Panc1 (cell line): ENCODE data around the gene ZDHHC7. TPM values are rescaled to one million over a fixed set of nuclear protein-coding genes. Genes with fewer than 3 reads are reported as not detected.

ENCODE experiments used
- ATAC-seq: fragments of 200-7000 bp; cut with Tn5 transposase; 2 replicates; pipeline ENCODE4 v1.9.1; 2020; ENCODE audit warnings: mild to moderate bottlenecking, moderate library complexity
- BruUV-seq: library from RNA; stranded (reverse); fragments of 400-500 nt; replicated peaks from 2 replicates; lab custom pipeline; 2021; lab: Mats Ljungman, UMichigan
- CTCF ChIA-PET: fragments of 300-600 bp; sonication (Branson Sonifier 250); formaldehyde crosslinking; loops from one replicate; lab custom pipeline; 2022; ENCODE audit warnings: antibody characterized with exemption; lab: Charles Lee
- POLR2A ChIA-PET: fragments of 300-600 bp; sonication (Branson Sonifier 250); formaldehyde crosslinking; loops from one replicate; lab custom pipeline; 2022; ENCODE audit warnings: antibody characterized with exemption; lab: Charles Lee
- DNase-seq: peaks from one replicate; pipeline ENCODE4 v3.0.0-alpha.2; 2010; ENCODE audit warnings: low read depth, low spot score
- H3K27ac ChIP-seq: 2 replicates; pipeline ENCODE4 v1.5.1; 2011; ENCODE audit warnings: mild to moderate bottlenecking, low read length, inconsistent platforms
- H3K27me3 ChIP-seq: fragments of 200-500 bp; sonication (Bioruptor generic); 2 replicates; pipeline ENCODE4 v1.6.0; 2014; ENCODE audit warnings: low read length, inconsistent platforms; ENCODE audit not compliant: control insufficient read depth, insufficient read depth
- H3K36me3 ChIP-seq: fragments of 200-500 bp; sonication (Bioruptor generic); 2 replicates; pipeline ENCODE4 v1.5.1; 2014; ENCODE audit warnings: inconsistent platforms, mild to moderate bottlenecking, low read length, moderate library complexity; ENCODE audit not compliant: control insufficient read depth, insufficient read depth
- H3K4me1 ChIP-seq: 2 replicates; pipeline ENCODE4 v1.5.1; 2011; ENCODE audit warnings: inconsistent platforms, mild to moderate bottlenecking, low read length, moderate library complexity; ENCODE audit not compliant: control insufficient read depth, insufficient read depth
- H3K4me3 ChIP-seq, 2 experiments: 2 replicates each; pipeline ENCODE4 v1.5.1; 2011 to 2012; ENCODE audit warnings: low read depth in 2 of 2, low read length in 2 of 2, mild to moderate bottlenecking in 2 of 2, inconsistent platforms in 1 of 2, moderate library complexity in 1 of 2
- H3K9me3 ChIP-seq: fragments of 200-500 bp; sonication (Bioruptor generic); 2 replicates; pipeline ENCODE4 v1.5.1; 2014; ENCODE audit warnings: low read depth, mild to moderate bottlenecking, inconsistent platforms, low read length, moderate library complexity; ENCODE audit not compliant: control insufficient read depth, insufficient read depth
- CTCF ChIP-seq: fragments of 450-650 bp; IDR thresholded peaks from 2 replicates; pipeline ENCODE4 v1.5.1; 2017; ENCODE audit warnings: mild to moderate bottlenecking
- POLR2AphosphoS5 ChIP-seq: IDR thresholded peaks from 2 replicates; pipeline ENCODE4 v1.6.1; 2012; ENCODE audit warnings: mild to moderate bottlenecking, low read depth, low read length, moderate library complexity
- REST ChIP-seq, 2 experiments: IDR thresholded peaks; 2 replicates each; pipeline ENCODE4 v1.6.1; 2011 to 2012; ENCODE audit warnings: low read depth in 2 of 2, control low read depth in 1 of 2, low read length in 1 of 2, mild to moderate bottlenecking in 1 of 2, moderate library complexity in 1 of 2; ENCODE audit not compliant: insufficient read depth in 1 of 2
- SIN3A ChIP-seq: IDR thresholded peaks from 2 replicates; pipeline ENCODE4 v1.6.1; 2012; ENCODE audit warnings: low read depth, mild to moderate bottlenecking, low read length, moderate library complexity, borderline replicate concordance; ENCODE audit not compliant: insufficient read depth
- TCF7L2 ChIP-seq: IDR thresholded peaks from 2 replicates; pipeline ENCODE4 v1.6.1; 2011; ENCODE audit warnings: mild to moderate bottlenecking, low read depth, low read length, inconsistent platforms
- in situ Hi-C: cut with HindIII; loops from 2 replicates; pipeline ENCODE4 v1.10.0; 2016; ENCODE audit warnings: low sequenced_read_pairs, low pct_unique_long_range_greater_than_20kb
- intact Hi-C: fragments of 100-400 bp; cut with micrococcal nuclease; formaldehyde crosslinking; loops from one replicate; pipeline ENCODE4 v1.10.0; 2022; ENCODE audit not compliant: unreplicated experiment
- total RNA-seq: library from RNA; stranded (reverse); gene quantifications from one replicate; pipeline ENCODE4 v1.2.1, GENCODE V29; 2021; ENCODE audit not compliant: unreplicated experiment

ZDHHC7 gene
- total RNA-seq, 1 experiment from 2014 or later = 71.5 TPM

GRCh38 chr16:84947022-84947421 lies 64.3 kb downstream of the ZDHHC7 start:
- intact Hi-C loops (no loop called here), in situ Hi-C loops (no loop called here)
- no TSS peak for BruUV-seq
- H3K27me3 ChIP-seq = no peaks in the 10 kb centered on the region
- H3K4me1 ChIP-seq = no peaks in the 10 kb centered on the region
- H3K36me3 ChIP-seq = no peaks in the 10 kb centered on the region
- H3K4me3 ChIP-seq = no peak overlapping the region
- ChIA-PET POLR2A (no interaction called here), CTCF (no interaction called here)
- no peaks in the 10 kb centered on the region for H3K9me3 ChIP-seq
- TF ChIP-seq REST (IDR thresholded peaks at IDR 0.05; ENCODE audit: insufficient read depth in 1 of 2, low read depth in 2 of 2, low read length in 1 of 2) (no peak), TCF7L2 (no peak), CTCF (no peak), SIN3A (no peak), POLR2AphosphoS5 (no peak)
- H3K27ac ChIP-seq = no peak overlapping the region
- ATAC-seq (no peak), DNase-seq (no peak)

- DNase-seq = no peak
- H3K27me3 ChIP-seq = no peaks in the 10 kb centered on the region
- no peaks in the 10 kb centered on the region for H3K4me1 ChIP-seq
- CTCF ChIA-PET = no interaction called here
- no peak overlapping the region for H3K4me3 ChIP-seq
- no peak for ATAC-seq
- no peaks in the 10 kb centered on the region for H3K9me3 ChIP-seq
- in situ Hi-C loops (no loop called here), intact Hi-C loops (no loop called here)
- no TSS peak for BruUV-seq
- POLR2A ChIA-PET = interaction anchor here (0.7 kb wide), 1 partner anchor 65 kb away, joined by 14 read pairs; no protein-coding TSS in a partner anchor
- H3K36me3 ChIP-seq = no peaks in the 10 kb centered on the region
- TF ChIP-seq POLR2AphosphoS5 = no peak
- TF ChIP-seq TCF7L2 = no peak
- TF ChIP-seq CTCF = no peak
- TF ChIP-seq SIN3A = no peak
- no peak for TF ChIP-seq REST (IDR thresholded peaks at IDR 0.05; ENCODE audit: insufficient read depth in 1 of 2, low read depth in 2 of 2, low read length in 1 of 2)
- H3K27ac ChIP-seq = no peak overlapping the region
Observed at GRCh38 chr16:84943620-84944019, 67.7 kb downstream of the ZDHHC7 start.
